HG03196 (cell line): ENCODE results near the gene LTBP2.

Source experiments
- ATAC-seq: cut with Tn5 transposase; IDR thresholded peaks from one replicate; pipeline ENCODE4 v1.9.1; 2021; ENCODE audit not compliant: unreplicated experiment

The LTBP2 gene

GRCh38 chr14:74573421-74574089 lies 38.5 kb downstream of the LTBP2 start:
- no peak for ATAC-seq

- ATAC-seq = no peak
Measured at GRCh38 chr14:74572726-74573301, 39.2 kb downstream of the LTBP2 start.

- ATAC-seq = no peak
Measured at GRCh38 chr14:74571901-74572725, 39.9 kb downstream of the LTBP2 start.

- no peak for ATAC-seq
Measured at GRCh38 chr14:74571441-74571841, 40.6 kb downstream of the LTBP2 start.

GRCh38 chr14:74570696-74571095 lies 41.3 kb downstream of the LTBP2 start:
- ATAC-seq = no peak

GRCh38 chr14:74569806-74570591 lies 42.0 kb downstream of the LTBP2 start:
- ATAC-seq = no peak

DNA sequence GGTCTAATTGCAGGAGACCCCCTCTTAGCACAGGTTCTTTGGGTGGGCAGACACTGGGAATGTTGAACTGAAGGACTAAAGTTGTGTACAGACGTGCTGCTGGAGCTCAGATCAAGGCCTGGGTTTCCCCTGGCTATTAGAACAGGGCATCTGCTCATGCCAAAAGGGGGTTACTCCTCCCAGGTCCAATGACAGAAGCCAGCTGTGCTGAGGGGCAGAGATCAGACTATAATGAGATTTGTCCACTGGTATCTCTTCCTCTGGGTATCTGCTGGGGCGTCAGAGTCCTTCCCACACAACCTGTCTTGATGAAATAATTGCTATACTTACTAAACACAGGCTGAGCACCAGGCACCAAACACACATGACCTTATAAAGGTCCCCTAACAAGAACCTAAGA lies 42.6 kb downstream of the LTBP2 start:
- ATAC-seq = no peak

DNA sequence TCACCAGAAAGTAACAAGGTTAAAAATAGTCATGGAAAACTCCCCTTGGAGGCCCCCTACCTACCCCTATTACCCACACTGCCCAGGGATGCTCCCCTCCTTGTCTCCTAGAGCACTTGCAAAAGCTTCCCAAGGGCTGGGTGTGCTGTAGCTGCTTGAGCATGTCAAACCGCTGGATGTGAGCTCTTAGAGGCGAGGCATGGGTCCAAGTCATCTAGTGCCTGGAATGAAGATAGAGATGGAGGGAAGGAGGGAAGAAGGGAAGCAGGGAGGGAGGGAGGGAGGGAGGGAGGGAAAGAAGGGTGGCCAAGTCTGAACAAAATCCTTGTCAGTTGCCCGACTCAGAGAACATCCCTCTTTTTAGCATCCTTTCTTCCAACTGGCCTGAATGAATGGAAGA lies 43.1 kb downstream of the LTBP2 start:
- ATAC-seq = no peak

DNA sequence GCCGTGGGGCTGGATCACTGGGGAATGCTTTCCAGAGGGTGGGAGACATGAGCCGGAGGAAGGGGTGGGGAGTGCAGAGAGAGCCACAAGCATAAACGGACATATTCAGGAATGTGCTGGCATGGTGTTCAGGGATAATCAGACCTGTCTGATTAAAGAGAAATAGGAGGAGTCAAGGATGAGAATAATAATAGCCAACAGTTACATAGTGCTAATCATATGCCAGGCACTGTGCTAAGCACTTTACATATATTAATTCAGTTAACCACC lies 43.7 kb downstream of the LTBP2 start:
- ATAC-seq = no peak

- no peak for ATAC-seq
Measured at GRCh38 chr14:74567646-74568379, 44.2 kb downstream of the LTBP2 start.

GRCh38 chr14:74567219-74567618 lies 44.8 kb downstream of the LTBP2 start:
- no peak for ATAC-seq

DNA sequence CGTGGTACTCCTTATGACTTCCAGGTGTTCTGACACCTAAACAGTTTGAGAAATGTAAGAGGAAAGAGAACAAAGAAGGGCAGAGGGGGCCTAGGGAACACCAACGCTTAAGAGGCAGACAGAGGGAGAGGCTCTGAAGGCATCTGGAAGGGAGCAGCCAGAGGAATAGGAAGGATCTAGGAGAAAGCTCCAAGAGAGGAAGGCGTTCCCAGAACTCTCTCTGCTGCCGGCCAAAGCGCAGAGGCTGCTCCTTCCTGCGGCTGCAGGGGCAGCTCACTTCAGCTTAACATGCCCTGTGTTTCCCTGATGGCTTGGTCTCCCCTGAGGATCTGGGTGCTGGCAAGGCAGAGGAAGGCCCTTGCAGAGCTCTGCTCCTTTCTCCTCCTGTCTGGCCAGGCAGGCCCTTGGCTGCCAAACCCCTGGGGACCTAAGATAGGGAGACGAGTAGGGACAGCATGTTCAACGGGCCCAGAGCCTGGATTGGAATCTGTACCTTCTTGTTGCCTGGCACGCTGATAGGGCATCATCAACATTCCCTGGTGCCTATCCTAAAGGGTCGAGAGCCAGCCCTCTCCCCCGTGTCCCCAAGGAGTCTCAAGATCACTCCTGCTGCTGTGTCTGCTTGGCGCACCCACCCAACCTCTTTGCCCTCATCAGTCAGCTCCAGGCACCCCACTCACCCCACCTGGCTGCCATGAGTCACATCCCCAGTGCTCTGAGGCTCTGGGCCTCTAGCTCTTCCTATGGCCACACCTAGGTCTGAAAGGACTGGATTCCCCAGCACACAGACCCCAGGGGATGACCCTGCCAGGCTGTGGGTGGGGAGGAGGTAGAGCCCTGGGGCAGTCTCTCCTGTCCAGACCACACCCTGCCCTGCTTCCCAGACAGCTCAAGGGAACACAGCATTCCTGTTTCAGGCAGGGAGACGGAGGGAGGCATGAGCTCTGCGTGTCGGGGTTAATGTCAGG lies 45.6 kb downstream of the LTBP2 start:
- ATAC-seq = no peak

DNA sequence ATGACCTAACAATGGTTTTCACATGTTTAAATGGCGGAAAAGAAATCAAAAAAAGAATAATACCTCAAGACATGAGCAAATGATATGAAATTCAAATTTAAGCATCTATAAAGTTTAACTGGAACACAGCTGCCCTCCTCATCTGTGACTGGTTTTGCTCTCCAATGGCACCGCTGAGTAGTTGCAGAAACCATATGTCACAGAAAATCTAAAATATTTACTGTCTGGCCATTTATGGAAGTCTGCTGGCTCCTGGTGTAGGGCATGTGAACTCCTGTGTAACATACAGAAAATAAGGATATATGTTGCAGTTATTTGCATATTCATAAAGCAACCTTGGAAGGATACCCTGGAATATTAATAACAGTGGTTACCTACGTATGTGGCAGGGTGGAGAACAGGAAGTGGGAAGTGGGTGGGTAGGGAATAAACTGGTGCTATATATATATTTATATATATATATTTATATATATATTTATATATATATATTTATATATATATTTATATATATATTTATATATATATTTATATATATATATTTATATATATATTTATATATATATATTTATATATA lies 48.4 kb downstream of the LTBP2 start:
- no peak for ATAC-seq

DNA sequence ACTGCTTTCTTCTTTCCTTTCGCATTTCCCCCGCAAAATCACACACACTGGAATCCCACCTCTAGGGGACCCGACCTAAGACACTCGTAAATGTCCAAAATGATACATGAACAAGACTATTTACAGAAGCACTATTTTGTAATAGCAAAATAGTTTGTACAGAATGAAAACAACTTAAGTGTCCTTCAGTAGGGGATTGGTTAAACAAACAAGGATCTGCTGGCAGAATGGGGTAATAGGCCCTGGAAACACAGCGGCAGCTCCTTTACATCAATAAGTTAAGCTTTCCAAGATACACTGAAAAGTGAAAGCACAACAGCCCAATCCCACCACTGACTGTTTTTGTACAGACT lies 48.8 kb downstream of the LTBP2 start:
- ATAC-seq = no peak

GRCh38 chr14:74562515-74563232 lies 49.4 kb downstream of the LTBP2 start:
- ATAC-seq = no peak

- ATAC-seq = no peak
Measured at GRCh38 chr14:74558655-74559054, 53.4 kb downstream of the LTBP2 start.

GRCh38 chr14:74557691-74558090 lies 54.3 kb downstream of the LTBP2 start:
- no peak for ATAC-seq

- ATAC-seq = no peak
Measured at GRCh38 chr14:74555476-74556050, 56.5 kb downstream of the LTBP2 start.
